ENCODE measurements around the gene H2AZ1.

DNA sequence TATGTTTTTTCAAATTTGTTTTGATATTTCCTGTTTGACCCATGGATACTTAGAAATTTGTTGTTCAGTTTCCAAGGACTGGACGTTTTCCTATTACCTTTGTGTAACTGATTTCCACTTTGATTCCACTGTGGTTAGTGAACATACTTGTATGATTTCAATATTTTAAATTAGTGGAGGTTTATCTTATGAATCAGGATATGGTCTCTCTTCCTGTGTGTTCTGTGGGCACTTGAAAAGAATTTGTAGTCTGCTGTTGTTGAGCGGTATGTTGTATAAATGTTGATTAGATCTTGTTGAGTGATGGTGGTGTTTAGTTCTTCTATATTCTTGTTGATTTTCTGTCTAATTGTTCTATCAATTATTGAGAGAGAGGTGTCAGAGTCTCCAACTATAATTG is 34.6 kb downstream of the H2AZ1 start:
- TF ChIP-seq EZH2 (IDR thresholded peaks at IDR 0.05) (no peak), POLR2AphosphoS5 (IDR thresholded peaks at IDR 0.05; ENCODE audit: borderline replicate concordance, low read depth, low read length) (no peak)

All from SK-N-MC (cell line).